A549 (cell line): ENCODE data around the gene TRDN. TPM values are rescaled to one million over a fixed set of nuclear protein-coding genes. Genes with fewer than 3 reads are reported as not detected.

Experiments
- ATAC-seq, 2 experiments: fragments of 200-7000 bp in 1 of 2; fragments of >200 bp in 1 of 2; cut with Nextera tagmentation in 1 of 2; cut with Tn5 transposase in 1 of 2; 3 replicates each; pipeline versions ENCODE4 v1.8.0 to v1.9.1; 2018 to 2020; ENCODE audit warnings: mild to moderate bottlenecking in 1 of 2, moderate library complexity in 1 of 2
- CTCF ChIA-PET: fragments of 300-600 bp; sonication (Branson Sonifier 250); formaldehyde crosslinking; extraction: SDS; loops from one replicate; lab custom pipeline; 2021; ENCODE audit warnings: antibody characterized with exemption, inconsistent platforms; lab: Yijun Ruan, JAX
- POLR2A ChIA-PET: fragments of 350-600 bp; formaldehyde crosslinking; extraction: SDS; loops from one replicate; lab custom pipeline; 2021; ENCODE audit warnings: antibody characterized with exemption, inconsistent platforms; lab: Yijun Ruan, JAX
- DNase-seq, 2 experiments: peaks; one replicate each; pipeline versions ENCODE4 v3.0.0 to v3.0.0-alpha.2; 2011 to 2016; ENCODE audit warnings: low read depth in 1 of 2, low spot score in 1 of 2
- FAIRE-seq: peaks from 2 replicates; lab custom pipeline; 2011; peaks lifted over from hg19 to GRCh38; lab: Jason Lieb, UNC
- H3K27ac ChIP-seq, 2 experiments: fragments of >200 bp; sonication (Bioruptor Twin); formaldehyde crosslinking; 3 replicates each; pipeline ENCODE4 v1.5.1; 2016 to 2017
- H3K4me1 ChIP-seq: fragments of >200 bp; sonication (Bioruptor Twin); formaldehyde crosslinking; 3 replicates; pipeline ENCODE4 v1.6.1; 2016
- H3K4me2 ChIP-seq: fragments of >200 bp; sonication (Bioruptor Twin); formaldehyde crosslinking; 3 replicates; pipeline ENCODE4 v1.6.1; 2016
- H3K4me3 ChIP-seq: fragments of >200 bp; sonication (Bioruptor Twin); formaldehyde crosslinking; 3 replicates; pipeline ENCODE4 v1.5.1; 2016
- H3K9me3 ChIP-seq: fragments of >200 bp; sonication (Bioruptor Twin); formaldehyde crosslinking; 3 replicates; pipeline ENCODE4 v1.6.1; 2016
- CBX8 ChIP-seq: fragments of 200-600 bp; sonication (generic); IDR thresholded peaks from 2 replicates; pipeline ENCODE4 v1.6.1; 2016
- CEBPB ChIP-seq, 2 experiments: fragments of >200 bp in 1 of 2; sonication (Bioruptor Twin) in 1 of 2; formaldehyde crosslinking in 1 of 2; IDR thresholded peaks; 2 replicates each; pipeline ENCODE4 v1.6.1; 2012 to 2016
- CHD4 ChIP-seq: fragments of 200-600 bp; sonication (generic); IDR thresholded peaks from 2 replicates; pipeline ENCODE4 v1.6.1; 2016; ENCODE audit warnings: antibody characterized with exemption, mild to moderate bottlenecking, borderline replicate concordance
- EHMT2 ChIP-seq: fragments of 200-600 bp; sonication (generic); IDR thresholded peaks from 2 replicates; pipeline ENCODE4 v1.6.1; 2016; ENCODE audit warnings: antibody characterized with exemption, low read depth, mild to moderate bottlenecking, moderate library complexity
- ESRRA ChIP-seq: fragments of 150-350 bp; IDR thresholded peaks from 2 replicates; pipeline ENCODE4 v1.6.1; 2014; ENCODE audit warnings: mild to moderate bottlenecking, low read length, borderline replicate concordance
- FOSB ChIP-seq: fragments of 250-450 bp; sonication (Bioruptor Pico); IDR thresholded peaks from 2 replicates; pipeline ENCODE4 v1.5.0; 2020; ENCODE audit warnings: mild to moderate bottlenecking, moderate library complexity
- FOXS1 ChIP-seq: fragments of 250-450 bp; sonication (Bioruptor Pico); IDR thresholded peaks from 2 replicates; pipeline ENCODE4 v1.5.0; 2020; ENCODE audit warnings: mild to moderate bottlenecking, moderate library complexity
- HOXB13 ChIP-seq: fragments of 250-450 bp; sonication (Bioruptor Pico); IDR thresholded peaks from 2 replicates; pipeline ENCODE4 v1.5.0; 2020; ENCODE audit warnings: low read depth, mild to moderate bottlenecking, moderate library complexity
- JUNB ChIP-seq: fragments of >200 bp; sonication (Bioruptor Twin); formaldehyde crosslinking; IDR thresholded peaks from 2 replicates; pipeline ENCODE4 v1.6.1; 2016
- KDM5A ChIP-seq: fragments of 200-600 bp; sonication (generic); IDR thresholded peaks from 2 replicates; pipeline ENCODE4 v1.6.1; 2016; ENCODE audit warnings: antibody characterized with exemption, mild to moderate bottlenecking
- MYC ChIP-seq: IDR thresholded peaks from 2 replicates; pipeline ENCODE4 v1.6.1; 2012; ENCODE audit warnings: mild to moderate bottlenecking, inconsistent platforms, low read length, improper control_type of control experiment, borderline replicate concordance
- NFE2L2 ChIP-seq: fragments of 150-350 bp; conservative IDR thresholded peaks from 2 replicates; pipeline ENCODE4 v1.6.1; 2014; ENCODE audit warnings: low read length
- POLR2A ChIP-seq: IDR thresholded peaks from 2 replicates; pipeline ENCODE4 v1.6.1; 2012; ENCODE audit warnings: mild to moderate bottlenecking, low read length
- POLR2AphosphoS2 ChIP-seq: conservative IDR thresholded peaks from 2 replicates; pipeline ENCODE4 v1.6.1; 2012; ENCODE audit warnings: low read length, improper control_type of control experiment, inconsistent platforms
- RAD21 ChIP-seq, 2 experiments: fragments of >200 bp in 1 of 2; sonication (Bioruptor Twin) in 1 of 2; formaldehyde crosslinking in 1 of 2; IDR thresholded peaks in 1 of 2; conservative IDR thresholded peaks in 1 of 2; 2 replicates in 1 of 2; 3 replicates in 1 of 2; pipeline ENCODE4 v1.6.1; 2012 to 2018; ENCODE audit warnings: inconsistent platforms in 1 of 2
- RARB ChIP-seq: fragments of 250-450 bp; sonication (Bioruptor Pico); IDR thresholded peaks from 2 replicates; pipeline ENCODE4 v1.8.0; 2021; ENCODE audit warnings: mild to moderate bottlenecking, moderate library complexity
- RCOR1 ChIP-seq: fragments of 150-350 bp; IDR thresholded peaks from 2 replicates; pipeline ENCODE4 v1.6.1; 2014; ENCODE audit warnings: antibody characterized with exemption, low read length, low read depth
- SMC3 ChIP-seq: fragments of >200 bp; sonication (Bioruptor Twin); formaldehyde crosslinking; IDR thresholded peaks from 3 replicates; pipeline ENCODE4 v1.6.1; 2018; ENCODE audit warnings: inconsistent platforms
- TFCP2L1 ChIP-seq: fragments of 250-450 bp; sonication (Bioruptor Pico); IDR thresholded peaks from 2 replicates; pipeline ENCODE4 v1.5.0; 2021; ENCODE audit warnings: mild to moderate bottlenecking
- ZFP36 ChIP-seq: fragments of 450-650 bp; IDR thresholded peaks from 2 replicates; pipeline ENCODE4 v1.6.1; 2014; ENCODE audit warnings: borderline replicate concordance; ENCODE audit not compliant: partially characterized antibody
- ZNF302 ChIP-seq: fragments of 250-450 bp; sonication (Bioruptor Pico); IDR thresholded peaks from 2 replicates; pipeline ENCODE4 v1.9.0; 2021; ENCODE audit warnings: inconsistent platforms, mild to moderate bottlenecking, moderate library complexity
- ZSCAN20 ChIP-seq: fragments of 250-450 bp; sonication (Bioruptor Pico); IDR thresholded peaks from 2 replicates; pipeline ENCODE4 v1.8.0; 2022; ENCODE audit warnings: mild to moderate bottlenecking, moderate library complexity
- WGBS: methylation state at CpG from one replicate; pipeline ENCODE4 v1.1.6; 2017; ENCODE audit errors: missing lambda C conversion rate; 5-methylcytosine and 5-hydroxymethylcytosine counted together
- polyA plus RNA-seq, 4 experiments: library from polyadenylated mRNA; depleted of rRNA in 3 of 4; stranded (reverse); fragments of >200 nt; fragmentation: RNase III in 1 of 4; extraction: RNeasy Plus Mini Kit Qiagen cat#74134 plus additional on column Dnase treatment in 1 of 4; gene quantifications; 2 replicates in 3 of 4; 3 replicates in 1 of 4; pipeline ENCODE4 v1.2.3, GENCODE V29; 2011 to 2017
- TF ChIP-seq, protein P1 (sequence below): fragments of >200 bp; sonication (Bioruptor Twin); formaldehyde crosslinking; IDR thresholded peaks from 3 replicates; pipeline ENCODE4 v1.5.1; 2016
- TF ChIP-seq, protein P2 (sequence below): fragments of 450-650 bp; IDR thresholded peaks from 2 replicates; pipeline ENCODE4 v1.6.1; 2014; ENCODE audit warnings: antibody characterized with exemption
- TF ChIP-seq, protein P3 (sequence below): IDR thresholded peaks from 2 replicates; pipeline ENCODE4 v1.6.1; 2012
- TF ChIP-seq, protein P4 (sequence below): fragments of >200 bp; sonication (Bioruptor Twin); formaldehyde crosslinking; IDR thresholded peaks from 2 replicates; pipeline ENCODE4 v1.6.1; 2016
- TF ChIP-seq, protein P5 (sequence below): fragments of 250-450 bp; sonication (Bioruptor Pico); IDR thresholded peaks from 2 replicates; pipeline ENCODE4 v1.5.0; 2021; ENCODE audit warnings: mild to moderate bottlenecking, moderate library complexity, borderline replicate concordance
- TF ChIP-seq, protein P6 (sequence below): fragments of 150-350 bp; IDR thresholded peaks from 2 replicates; pipeline ENCODE4 v1.6.1; 2014; ENCODE audit warnings: low read depth, mild to moderate bottlenecking, low read length

Gene TRDN
- polyA plus RNA-seq, 2 of the 4 experiments (the other 2 are of a cell fraction) = not detected

DNA sequence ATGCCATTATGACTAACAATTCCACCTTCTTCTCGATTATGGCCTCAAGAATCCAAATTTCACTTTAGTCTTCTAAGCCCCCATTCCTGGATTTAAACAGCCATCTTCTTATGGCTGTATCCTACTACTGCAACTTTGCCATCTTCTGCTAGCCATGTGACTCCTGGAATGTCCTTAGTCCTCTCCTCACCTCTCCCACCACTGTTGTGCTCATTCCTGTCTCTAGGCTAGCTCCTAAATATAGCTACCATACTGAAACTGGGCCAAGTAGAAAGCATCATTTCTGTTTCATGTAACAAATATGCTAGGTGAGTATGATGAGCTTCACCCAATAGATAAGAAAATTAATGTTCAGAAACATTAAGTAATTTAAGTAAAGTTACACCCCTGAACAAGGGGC, 327.6 kb downstream of the TRDN start:
- H3K4me3 ChIP-seq = no peak overlapping the region
- WGBS = 12% methylated on average over 1 of the region's 1 CpG
- DNase-seq (no peak), FAIRE-seq (no peak), ATAC-seq (no peak)
- H3K4me2 ChIP-seq = no peak overlapping the region
- TF ChIP-seq MYC (no peak), ZSCAN20 (CRISPR knock-in tag) (no peak), NFE2L2 (no peak)
- TF ChIP-seq, protein P1, sequence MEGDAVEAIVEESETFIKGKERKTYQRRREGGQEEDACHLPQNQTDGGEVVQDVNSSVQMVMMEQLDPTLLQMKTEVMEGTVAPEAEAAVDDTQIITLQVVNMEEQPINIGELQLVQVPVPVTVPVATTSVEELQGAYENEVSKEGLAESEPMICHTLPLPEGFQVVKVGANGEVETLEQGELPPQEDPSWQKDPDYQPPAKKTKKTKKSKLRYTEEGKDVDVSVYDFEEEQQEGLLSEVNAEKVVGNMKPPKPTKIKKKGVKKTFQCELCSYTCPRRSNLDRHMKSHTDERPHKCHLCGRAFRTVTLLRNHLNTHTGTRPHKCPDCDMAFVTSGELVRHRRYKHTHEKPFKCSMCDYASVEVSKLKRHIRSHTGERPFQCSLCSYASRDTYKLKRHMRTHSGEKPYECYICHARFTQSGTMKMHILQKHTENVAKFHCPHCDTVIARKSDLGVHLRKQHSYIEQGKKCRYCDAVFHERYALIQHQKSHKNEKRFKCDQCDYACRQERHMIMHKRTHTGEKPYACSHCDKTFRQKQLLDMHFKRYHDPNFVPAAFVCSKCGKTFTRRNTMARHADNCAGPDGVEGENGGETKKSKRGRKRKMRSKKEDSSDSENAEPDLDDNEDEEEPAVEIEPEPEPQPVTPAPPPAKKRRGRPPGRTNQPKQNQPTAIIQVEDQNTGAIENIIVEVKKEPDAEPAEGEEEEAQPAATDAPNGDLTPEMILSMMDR = no peak
- no peak overlapping the region for H3K27ac ChIP-seq
- H3K4me1 ChIP-seq = no peaks in the 10 kb centered on the region
- H3K9me3 ChIP-seq = no peaks in the 10 kb centered on the region
- ChIA-PET CTCF (no interaction called here), POLR2A (no interaction called here)

DNA sequence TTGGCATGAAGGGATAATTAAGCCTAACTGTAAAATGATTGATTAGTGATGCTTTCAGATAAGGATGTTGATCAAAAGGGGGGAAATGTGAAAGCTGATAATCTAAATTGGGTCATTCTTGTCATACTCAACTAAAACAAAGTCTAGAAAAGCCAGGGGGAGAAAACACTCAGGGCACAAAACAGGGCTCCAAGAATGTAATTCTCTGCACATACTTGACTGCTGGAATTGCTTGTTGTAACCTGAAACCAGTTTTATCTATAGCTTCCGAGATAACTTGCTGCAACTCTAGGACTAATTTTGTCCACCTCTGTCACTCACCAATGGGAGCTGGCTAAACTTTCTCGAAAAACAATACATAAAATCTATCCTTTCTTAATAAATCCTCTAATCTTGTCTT, 330.4 kb downstream of the TRDN start:
- ChIA-PET POLR2A (no interaction called here), CTCF (interaction anchor here (0.9 kb wide), 1 partner anchor 437 kb away, joined by 3 read pairs; no protein-coding TSS in a partner anchor)
- H3K4me1 ChIP-seq = no peaks in the 10 kb centered on the region
- FAIRE-seq (no peak), ATAC-seq (no peak), DNase-seq (no peak)
- no peak for TF ChIP-seq CEBPB (IDR thresholded peaks at IDR 0.05)
- TF ChIP-seq CBX8 = no peak
- no peak for TF ChIP-seq SMC3
- no peak for TF ChIP-seq FOXS1 (CRISPR knock-in tag)
- TF ChIP-seq JUNB = no peak
- no peak for TF ChIP-seq RAD21 (conservative IDR thresholded peaks at IDR 0.05 in 1 of 2, IDR thresholded peaks at IDR 0.05 in 1 of 2)
- no peak for TF ChIP-seq HOXB13
- TF ChIP-seq RCOR1 = no peak
- TF ChIP-seq POLR2A = no peak
- TF ChIP-seq, protein P2, sequence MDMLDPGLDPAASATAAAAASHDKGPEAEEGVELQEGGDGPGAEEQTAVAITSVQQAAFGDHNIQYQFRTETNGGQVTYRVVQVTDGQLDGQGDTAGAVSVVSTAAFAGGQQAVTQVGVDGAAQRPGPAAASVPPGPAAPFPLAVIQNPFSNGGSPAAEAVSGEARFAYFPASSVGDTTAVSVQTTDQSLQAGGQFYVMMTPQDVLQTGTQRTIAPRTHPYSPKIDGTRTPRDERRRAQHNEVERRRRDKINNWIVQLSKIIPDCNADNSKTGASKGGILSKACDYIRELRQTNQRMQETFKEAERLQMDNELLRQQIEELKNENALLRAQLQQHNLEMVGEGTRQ = no peak
- TF ChIP-seq ZFP36 = no peak
- TF ChIP-seq, protein P1 = no peak
- TF ChIP-seq, protein P3, sequence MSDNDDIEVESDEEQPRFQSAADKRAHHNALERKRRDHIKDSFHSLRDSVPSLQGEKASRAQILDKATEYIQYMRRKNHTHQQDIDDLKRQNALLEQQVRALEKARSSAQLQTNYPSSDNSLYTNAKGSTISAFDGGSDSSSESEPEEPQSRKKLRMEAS = no peak
- H3K9me3 ChIP-seq = no peaks in the 10 kb centered on the region
- 15% methylated on average over 2 of the region's 2 CpGs for WGBS
- H3K4me3 ChIP-seq = no peak overlapping the region
- H3K27ac ChIP-seq = no peak overlapping the region
- no peak overlapping the region for H3K4me2 ChIP-seq

DNA sequence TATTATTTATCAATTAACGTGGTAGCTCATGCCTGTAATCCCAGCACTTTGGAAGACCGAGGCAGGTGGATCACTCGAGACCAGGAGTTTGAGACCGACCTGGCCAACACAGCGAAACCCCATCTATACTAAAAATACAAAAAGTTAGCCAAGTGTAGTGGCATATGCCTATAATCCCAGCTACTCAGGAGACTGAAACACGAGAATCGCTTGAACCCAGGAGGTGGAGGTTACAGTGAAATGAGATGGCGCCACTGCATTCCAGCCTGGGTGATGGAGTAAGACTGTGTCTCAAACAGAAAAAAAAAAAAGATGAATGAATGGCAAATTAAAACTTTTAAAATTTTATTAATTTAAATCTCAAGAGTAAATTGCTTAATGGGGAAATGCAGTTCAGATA, 341.1 kb downstream of the TRDN start:
- WGBS = 16% methylated on average over 8 of the region's 8 CpGs
- FAIRE-seq (no peak), ATAC-seq (no peak), DNase-seq (no peak)
- Histone ChIP-seq H3K4me2 (no peak overlapping the region), H3K4me3 (no peak overlapping the region), H3K9me3 (no peaks in the 10 kb centered on the region), H3K27ac (no peak overlapping the region), H3K4me1 (no peaks in the 10 kb centered on the region)
- ChIA-PET POLR2A (no interaction called here), CTCF (no interaction called here)
- TF ChIP-seq, protein P4, sequence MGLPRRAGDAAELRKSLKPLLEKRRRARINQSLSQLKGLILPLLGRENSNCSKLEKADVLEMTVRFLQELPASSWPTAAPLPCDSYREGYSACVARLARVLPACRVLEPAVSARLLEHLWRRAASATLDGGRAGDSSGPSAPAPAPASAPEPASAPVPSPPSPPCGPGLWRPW = no peak
- TF ChIP-seq ESRRA = no peak
- no peak for TF ChIP-seq RARB
- no peak for TF ChIP-seq CHD4
- TF ChIP-seq TFCP2L1 (CRISPR knock-in tag) = no peak
- TF ChIP-seq, protein P5, sequence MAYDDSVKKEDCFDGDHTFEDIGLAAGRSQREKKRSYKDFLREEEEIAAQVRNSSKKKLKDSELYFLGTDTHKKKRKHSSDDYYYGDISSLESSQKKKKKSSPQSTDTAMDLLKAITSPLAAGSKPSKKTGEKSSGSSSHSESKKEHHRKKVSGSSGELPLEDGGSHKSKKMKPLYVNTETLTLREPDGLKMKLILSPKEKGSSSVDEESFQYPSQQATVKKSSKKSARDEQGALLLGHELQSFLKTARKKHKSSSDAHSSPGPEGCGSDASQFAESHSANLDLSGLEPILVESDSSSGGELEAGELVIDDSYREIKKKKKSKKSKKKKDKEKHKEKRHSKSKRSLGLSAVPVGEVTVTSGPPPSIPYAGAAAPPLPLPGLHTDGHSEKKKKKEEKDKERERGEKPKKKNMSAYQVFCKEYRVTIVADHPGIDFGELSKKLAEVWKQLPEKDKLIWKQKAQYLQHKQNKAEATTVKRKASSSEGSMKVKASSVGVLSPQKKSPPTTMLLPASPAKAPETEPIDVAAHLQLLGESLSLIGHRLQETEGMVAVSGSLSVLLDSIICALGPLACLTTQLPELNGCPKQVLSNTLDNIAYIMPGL (CRISPR knock-in tag) = no peak
- no peak for TF ChIP-seq KDM5A
- TF ChIP-seq POLR2AphosphoS2 = no peak
- TF ChIP-seq EHMT2 = no peak
- TF ChIP-seq ZNF302 (CRISPR knock-in tag) = no peak
- no peak for TF ChIP-seq POLR2A
- no peak for TF ChIP-seq FOSB (CRISPR knock-in tag)
- TF ChIP-seq, protein P6, sequence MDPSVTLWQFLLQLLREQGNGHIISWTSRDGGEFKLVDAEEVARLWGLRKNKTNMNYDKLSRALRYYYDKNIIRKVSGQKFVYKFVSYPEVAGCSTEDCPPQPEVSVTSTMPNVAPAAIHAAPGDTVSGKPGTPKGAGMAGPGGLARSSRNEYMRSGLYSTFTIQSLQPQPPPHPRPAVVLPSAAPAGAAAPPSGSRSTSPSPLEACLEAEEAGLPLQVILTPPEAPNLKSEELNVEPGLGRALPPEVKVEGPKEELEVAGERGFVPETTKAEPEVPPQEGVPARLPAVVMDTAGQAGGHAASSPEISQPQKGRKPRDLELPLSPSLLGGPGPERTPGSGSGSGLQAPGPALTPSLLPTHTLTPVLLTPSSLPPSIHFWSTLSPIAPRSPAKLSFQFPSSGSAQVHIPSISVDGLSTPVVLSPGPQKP = no peak
- no peak for TF ChIP-seq RCOR1
